HCT116 (cell line): ENCODE measurements around the gene ARAP1. TPM values are rescaled to one million over a fixed set of nuclear protein-coding genes. Genes with fewer than 3 reads are reported as not detected.
A peak's percentile ranks its signal among the peaks of the same experiment; 100 is the strongest.

Source experiments
- ATAC-seq: fragments of 200-7000 bp; cut with Tn5 transposase; 2 replicates; pipeline ENCODE4 v1.9.1; 2020; ENCODE audit warnings: mild to moderate bottlenecking, moderate library complexity
- Bru-seq: library from RNA; stranded (reverse); fragments of 400-500 nt; gene quantifications from one replicate; lab custom pipeline; 2021; lab: Mats Ljungman, UMichigan
- BruChase-seq, 2 experiments: library from RNA; stranded (reverse); fragments of 400-500 nt; gene quantifications; one replicate each; lab custom pipeline; 2021; lab: Mats Ljungman, UMichigan
- BruUV-seq: library from RNA; stranded (reverse); fragments of 400-500 nt; replicated peaks from 2 replicates; lab custom pipeline; 2021; lab: Mats Ljungman, UMichigan
- CTCF ChIA-PET: fragments of 300-600 bp; sonication (Branson Sonifier 250); formaldehyde crosslinking; loops from one replicate; lab custom pipeline; 2021; ENCODE audit warnings: antibody characterized with exemption; lab: Charles Lee
- POLR2A ChIA-PET: fragments of 300-600, 350-600 bp; sonication (Branson Sonifier 250); formaldehyde crosslinking; loops from one replicate; lab custom pipeline; 2021; ENCODE audit warnings: antibody characterized with exemption; lab: Charles Lee
- RAD21 ChIA-PET, 2 experiments: fragments of 300-600 bp; sonication (Branson Sonifier 250); formaldehyde crosslinking; loops; one replicate each; lab custom pipeline; 2023; ENCODE audit warnings: low total read pairs in 2 of 2; ENCODE audit not compliant: uncharacterized antibody in 2 of 2, unreplicated experiment in 2 of 2, low non-redundant PET in 1 of 2; lab: Charles Lee
- DNase-seq: peaks from one replicate; pipeline ENCODE4 v3.0.0-alpha.2; 2010; ENCODE audit warnings: low read depth, low spot score
- H2AFZ ChIP-seq: fragments of 200-600 bp; shearing (Covaris generic), sonication (generic); 2 replicates; pipeline ENCODE4 v1.6.1; 2017; ENCODE audit warnings: low read depth, mixed run types, mixed read lengths, antibody characterized with exemption, low read length; ENCODE audit not compliant: poor library complexity, severe bottlenecking
- H3K27ac ChIP-seq: 2 replicates; pipeline ENCODE4 v1.5.1; 2012; ENCODE audit warnings: low read depth, low read length
- H3K27me3 ChIP-seq: fragments of 200-600 bp; sonication (generic); 2 replicates; pipeline ENCODE4 v1.6.1; 2016; ENCODE audit warnings: mixed run types, low read length, mixed read lengths; ENCODE audit not compliant: insufficient read depth
- H3K36me3 ChIP-seq, 2 experiments: fragments of 200-500 bp in 1 of 2; fragments of 200-600 bp in 1 of 2; sonication (Bioruptor generic) in 1 of 2; sonication (generic) in 1 of 2; 2 replicates each; pipeline versions ENCODE4 v1.5.1 to v1.6.1; 2014 to 2016; ENCODE audit warnings: low read length in 2 of 2, inconsistent platforms in 1 of 2, mixed read lengths in 1 of 2, mixed run types in 1 of 2; ENCODE audit not compliant: insufficient read depth in 2 of 2, control insufficient read depth in 1 of 2
- H3K4me1 ChIP-seq, 2 experiments: fragments of 200-600 bp in 1 of 2; sonication (generic) in 1 of 2; 2 replicates each; pipeline versions ENCODE4 v1.5.1 to v1.6.1; 2012 to 2017; ENCODE audit warnings: low read length in 2 of 2, inconsistent platforms in 1 of 2, mild to moderate bottlenecking in 1 of 2, mixed read lengths in 1 of 2, mixed run types in 1 of 2, moderate library complexity in 1 of 2; ENCODE audit not compliant: insufficient read depth in 2 of 2, control insufficient read depth in 1 of 2
- H3K4me2 ChIP-seq: fragments of 200-600 bp; sonication (generic); 2 replicates; pipeline ENCODE4 v1.6.1; 2017; ENCODE audit warnings: mixed run types, low read length, mixed read lengths
- H3K4me3 ChIP-seq, 2 experiments: fragments of 200-600 bp in 1 of 2; sonication (generic) in 1 of 2; replicated peaks in 1 of 2; 2 replicates each; pipeline ENCODE4 v1.5.1; 2011 to 2016; ENCODE audit warnings: low read length in 2 of 2, control low read depth in 1 of 2, low read depth in 1 of 2, mild to moderate bottlenecking in 1 of 2, mixed read lengths in 1 of 2, mixed run types in 1 of 2
- H3K79me2 ChIP-seq: fragments of 200-600 bp; sonication (generic); 2 replicates; pipeline ENCODE4 v1.6.1; 2017; ENCODE audit warnings: mild to moderate bottlenecking, mixed run types, low read length, moderate library complexity, mixed read lengths; ENCODE audit not compliant: insufficient read depth
- H3K9ac ChIP-seq: fragments of 200-600 bp; sonication (generic); 2 replicates; pipeline ENCODE4 v1.6.1; 2016; ENCODE audit warnings: low read length, mixed read lengths
- H3K9me2 ChIP-seq: fragments of 200-600 bp; sonication (generic), shearing (Covaris generic); 2 replicates; pipeline ENCODE4 v1.6.1; 2017; ENCODE audit warnings: mixed run types, mild to moderate bottlenecking, moderate library complexity; ENCODE audit not compliant: insufficient read depth
- H3K9me3 ChIP-seq, 2 experiments: fragments of 200-500 bp in 1 of 2; fragments of 200-600 bp in 1 of 2; sonication (Bioruptor generic) in 1 of 2; sonication (generic) in 1 of 2; 2 replicates each; pipeline ENCODE4 v1.6.1; 2014 to 2017; ENCODE audit warnings: low read length in 2 of 2, mixed read lengths in 2 of 2, inconsistent platforms in 1 of 2, low read depth in 1 of 2, mild to moderate bottlenecking in 1 of 2, mixed run types in 1 of 2, moderate library complexity in 1 of 2; ENCODE audit not compliant: control insufficient read depth in 1 of 2, insufficient read depth in 1 of 2
- H4K20me1 ChIP-seq: fragments of 200-600 bp; sonication (generic), shearing (Covaris generic); 2 replicates; pipeline ENCODE4 v1.6.1; 2017; ENCODE audit warnings: mixed run types, mild to moderate bottlenecking, moderate library complexity; ENCODE audit not compliant: insufficient read depth
- CTCF ChIP-seq, 3 experiments: fragments of 200-600 bp in 1 of 3; sonication (generic) in 1 of 3; IDR thresholded peaks in 2 of 3; conservative IDR thresholded peaks in 1 of 3; 2 replicates each; pipeline ENCODE4 v1.5.1; 2012 to 2017; ENCODE audit warnings: low read depth in 2 of 3, low read length in 2 of 3, antibody characterized with exemption in 1 of 3, borderline replicate concordance in 1 of 3, control low read depth in 1 of 3, mild to moderate bottlenecking in 1 of 3, mixed read lengths in 1 of 3, mixed run types in 1 of 3, moderate library complexity in 1 of 3; ENCODE audit not compliant: insufficient read depth in 1 of 3
- MAX ChIP-seq: IDR thresholded peaks from 2 replicates; pipeline ENCODE4 v1.6.1; 2012
- POLR2A ChIP-seq: IDR thresholded peaks from 2 replicates; pipeline ENCODE4 v1.7.0; 2011; ENCODE audit warnings: borderline replicate concordance; ENCODE audit not compliant: insufficient read depth, insufficient read length; ENCODE audit errors: extremely low read depth
- POLR2AphosphoS5 ChIP-seq: IDR thresholded peaks from 2 replicates; pipeline ENCODE4 v1.6.1; 2011; ENCODE audit warnings: mild to moderate bottlenecking, low read depth, low read length, moderate library complexity
- ZFX ChIP-seq: fragments of 450-650 bp; IDR thresholded peaks from 2 replicates; pipeline ENCODE4 v1.6.1; 2017
- intact Hi-C: fragments of 100-400 bp; cut with micrococcal nuclease; formaldehyde crosslinking; loops from 2 replicates; pipeline ENCODE4 v1.10.0; 2022
- long read RNA-seq: library from polyadenylated mRNA; unstranded; transcript quantifications from one replicate; pipeline ENCODE4 v2.0.0, GENCODE V29; 2021; ENCODE audit not compliant: unreplicated experiment
- polyA plus RNA-seq: library from polyadenylated mRNA; unstranded; fragments of >200 nt; gene quantifications from 2 replicates; pipeline ENCODE4 v1.2.1, GENCODE V29; 2012; ENCODE audit warnings: missing spikeins
- total RNA-seq: library from RNA; stranded (reverse); gene quantifications from one replicate; pipeline ENCODE4 v1.2.1, GENCODE V29; 2021; ENCODE audit not compliant: unreplicated experiment

The ARAP1 gene
- 57.4 TPM for total RNA-seq
- polyA plus RNA-seq: 44.5 and 59.1 TPM in 2 replicates
- percentile 56 among the genes with signal in this experiment for Bru-seq, nascent RNA
- BruChase-seq, experiment 1, labeled RNA remaining after a 6-hour chase: percentile 63 among the genes with signal in this experiment
- BruChase-seq, experiment 2, labeled RNA remaining after a 2-hour chase: percentile 61 among the genes with signal in this experiment
- long read RNA-seq, full-length matches to known transcripts: 21 of 104 reads
- long read RNA-seq, partial matches to known transcripts: 56 of 104 reads
- long read RNA-seq, other reads (novel, unspliced or antisense): 27 of 104 reads

- POLR2A ChIA-PET: no interaction called here
- Histone ChIP-seq H4K20me1 (no peaks in the 10 kb centered on the region), H3K36me3 (0 out of 4 replicates have a peak, but pooled peaks cover 0 to 2% of the 10 kb centered on the region in 2 experiments), H3K79me2 (peaks cover 12% of the 10 kb centered on the region; the same call in 1 of the 2 replicates), H3K27ac (peak within 1 kb of the TSS; percentile 73), H3K4me1 (peaks cover 13 to 23% of the 10 kb centered on the region in 2 experiments), H2AFZ (peak within 1 kb of the TSS; percentile 90), H3K9me2 (no peaks in the 10 kb centered on the region), H3K9ac (peak within 1 kb of the TSS; percentile 68), H3K4me3 (peak within 1 kb of the TSS; percentile 90 to 92), H3K9me3 (no peaks in the 10 kb centered on the region), H3K27me3 (no peaks in the 10 kb centered on the region), H3K4me2 (peak within 1 kb of the TSS; percentile 84)
- intact Hi-C loops: no loop called here
- CTCF ChIA-PET: interaction anchor here (0.7 kb wide), 1 partner anchor 431 kb away, joined by 4 read pairs; no protein-coding TSS in a partner anchor
- peak; percentile 39 for DNase-seq
- TF ChIP-seq ZFX (peak; percentile 49; the same call in 1 of the 2 replicates), POLR2A (peak; percentile 23), CTCF (IDR thresholded peaks at IDR 0.05 in 2 of 3, conservative IDR thresholded peaks at IDR 0.05 in 1 of 3; ENCODE audit: borderline replicate concordance in 1 of 3, insufficient read depth in 1 of 3, low read depth in 2 of 3, low read length in 2 of 3) (no peak), MAX (peak; percentile 59), POLR2AphosphoS5 (peak; percentile 77)
- ATAC-seq: peak; percentile 90
- BruUV-seq: TSS peak; percentile 72
- RAD21 ChIA-PET: no interaction called here
These were observed at the start of gene ARAP1 for GRCh38 chr11:72752088-72752914. Gene ARAP1, minus strand, starts transcription at chr11:72752408. Its CDS starts 25,280 bp downstream, at chr11:72727128.
